GM19397 (cell line): ENCODE results near the gene TCF15.

Source experiments
- ATAC-seq: cut with Tn5 transposase; IDR thresholded peaks from one replicate; pipeline ENCODE4 v1.9.1; 2021; ENCODE audit warnings: mild to moderate bottlenecking, moderate library complexity; ENCODE audit not compliant: unreplicated experiment

TCF15 gene

GRCh38 chr20:558117-558516 lies 52.0 kb downstream of the TCF15 start:
- no peak for ATAC-seq

GRCh38 chr20:556984-557383 lies 53.1 kb downstream of the TCF15 start:
- ATAC-seq = no peak

- no peak for ATAC-seq
These were observed 54.1 kb downstream of the TCF15 start for GRCh38 chr20:555976-556385.
